ENCODE measurements around the gene TAS2R14.

DNA sequence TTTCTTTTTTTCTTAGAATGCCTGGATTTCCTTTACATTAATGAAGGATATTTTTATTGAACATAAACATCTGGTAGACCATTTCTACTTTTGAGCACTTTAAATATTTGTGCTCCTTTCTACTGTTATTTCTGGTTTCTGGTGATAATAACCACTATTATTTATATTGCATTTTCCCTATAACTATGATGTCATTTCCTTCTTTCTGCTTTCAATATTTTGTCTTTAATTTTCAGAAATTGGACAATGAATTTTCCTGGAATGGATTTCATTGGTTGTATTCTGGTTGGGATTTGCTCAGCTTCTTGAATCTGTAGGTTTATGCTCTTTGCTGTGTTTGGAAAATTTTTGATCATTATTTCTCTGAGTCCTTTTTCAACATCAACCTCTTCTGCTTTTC lies 49.8 kb downstream of the TAS2R14 start:
- TF ChIP-seq POLR2A (IDR thresholded peaks at IDR 0.05) = no peak
- no peak for TF ChIP-seq EP300 (IDR thresholded peaks at IDR 0.05)
- TF ChIP-seq, protein P1, sequence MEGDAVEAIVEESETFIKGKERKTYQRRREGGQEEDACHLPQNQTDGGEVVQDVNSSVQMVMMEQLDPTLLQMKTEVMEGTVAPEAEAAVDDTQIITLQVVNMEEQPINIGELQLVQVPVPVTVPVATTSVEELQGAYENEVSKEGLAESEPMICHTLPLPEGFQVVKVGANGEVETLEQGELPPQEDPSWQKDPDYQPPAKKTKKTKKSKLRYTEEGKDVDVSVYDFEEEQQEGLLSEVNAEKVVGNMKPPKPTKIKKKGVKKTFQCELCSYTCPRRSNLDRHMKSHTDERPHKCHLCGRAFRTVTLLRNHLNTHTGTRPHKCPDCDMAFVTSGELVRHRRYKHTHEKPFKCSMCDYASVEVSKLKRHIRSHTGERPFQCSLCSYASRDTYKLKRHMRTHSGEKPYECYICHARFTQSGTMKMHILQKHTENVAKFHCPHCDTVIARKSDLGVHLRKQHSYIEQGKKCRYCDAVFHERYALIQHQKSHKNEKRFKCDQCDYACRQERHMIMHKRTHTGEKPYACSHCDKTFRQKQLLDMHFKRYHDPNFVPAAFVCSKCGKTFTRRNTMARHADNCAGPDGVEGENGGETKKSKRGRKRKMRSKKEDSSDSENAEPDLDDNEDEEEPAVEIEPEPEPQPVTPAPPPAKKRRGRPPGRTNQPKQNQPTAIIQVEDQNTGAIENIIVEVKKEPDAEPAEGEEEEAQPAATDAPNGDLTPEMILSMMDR (IDR thresholded peaks at IDR 0.05) = no peak
